Mammary epithelial cell (primary cell): ENCODE results near the gene ULK2.

Experiments
- CTCF ChIP-seq, 2 donors: IDR thresholded peaks in 1 of 2; conservative IDR thresholded peaks in 1 of 2; 2 replicates each; pipeline ENCODE4 v1.5.1; 2011 to 2012; ENCODE audit warnings: inconsistent platforms in 2 of 2, low read length in 2 of 2, mild to moderate bottlenecking in 2 of 2, control low read depth in 1 of 2, low read depth in 1 of 2; ENCODE audit not compliant: insufficient read depth in 1 of 2; ENCODE audit errors: extremely low read depth in 1 of 2
- EZH2 ChIP-seq: IDR thresholded peaks from 2 replicates; pipeline ENCODE4 v1.6.1; 2012; ENCODE audit warnings: low read length, inconsistent platforms, borderline replicate concordance

GRCh38 chr17:19730843-19731242, 136.9 kb downstream of the ULK2 start:
- TF ChIP-seq CTCF (conservative IDR thresholded peaks at IDR 0.05 in 1 of 2, IDR thresholded peaks at IDR 0.05 in 1 of 2; ENCODE audit: extremely low read depth in 1 of 2, insufficient read depth in 1 of 2, low read depth in 1 of 2, low read length in 2 of 2) (no peak), EZH2 (no peak)
